CD4-positive, alpha-beta T cell treated with Interleukin-10 for 1 hour (primary cell): Measurements from ENCODE around the gene CPLX3.
A peak's percentile ranks its signal among the peaks of the same experiment; 100 is the strongest.
"Not testable (repeated sequence)": the region's sequence is repeated elsewhere in the genome, so short reads cannot be mapped to it uniquely, and the experiment has no call there.

ENCODE experiments used
- DNase-seq: peaks from one replicate; pipeline ENCODE4 v3.0.0-alpha.2; 2020

CPLX3 gene, protein sequence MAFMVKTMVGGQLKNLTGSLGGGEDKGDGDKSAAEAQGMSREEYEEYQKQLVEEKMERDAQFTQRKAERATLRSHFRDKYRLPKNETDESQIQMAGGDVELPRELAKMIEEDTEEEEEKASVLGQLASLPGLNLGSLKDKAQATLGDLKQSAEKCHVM

DNA sequence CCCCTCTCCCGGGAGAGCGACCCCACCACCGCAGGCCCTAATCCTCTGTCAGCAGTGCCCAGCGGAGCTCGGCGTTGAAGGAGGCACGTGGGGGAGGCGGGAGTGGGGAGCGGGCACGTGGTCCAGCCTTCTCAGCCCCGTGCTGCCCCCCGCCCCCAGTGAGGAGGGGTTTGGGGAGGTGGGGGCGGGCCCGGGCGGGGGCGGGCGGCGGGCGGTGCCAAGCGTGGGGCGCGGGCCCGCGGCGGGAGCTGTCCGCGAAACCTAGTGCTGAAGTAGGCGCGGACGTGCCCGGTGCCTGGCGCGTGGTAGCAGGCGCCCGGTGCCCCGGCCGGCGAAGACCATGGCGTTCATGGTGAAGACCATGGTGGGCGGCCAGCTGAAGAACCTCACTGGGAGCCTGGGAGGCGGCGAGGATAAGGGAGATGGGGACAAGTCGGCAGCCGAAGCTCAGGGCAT is at the start of gene CPLX3:
Gene CPLX3, plus strand, starts transcription at position 264 of the 456 bp plus-strand sequence. Its CDS starts 77 bp downstream, at position 341.
- DNase-seq, result peak; percentile 55

GRCh38 chr15:74776821-74777768 is 49.3 kb upstream of the CPLX3 start:
- DNase-seq, result peak; percentile 83

GRCh38 chr15:74777769-74778598 is 48.4 kb upstream of the CPLX3 start:
- no peak for DNase-seq

GRCh38 chr15:74778599-74778970 is 47.8 kb upstream of the CPLX3 start:
- DNase-seq, result no peak

- DNase-seq, result peak; percentile 21
Observed at GRCh38 chr15:74779162-74779648, 47.2 kb upstream of the CPLX3 start.

GRCh38 chr15:74780523-74781430 is 45.6 kb upstream of the CPLX3 start:
- DNase-seq, result peak; percentile 73

- peak; percentile 84 for DNase-seq
Observed at GRCh38 chr15:74781431-74782258, 44.8 kb upstream of the CPLX3 start, which contains the start of gene CSK. Gene CSK, plus strand, starts transcription at chr15:74782080. Its CDS starts 16,218 bp downstream, at chr15:74798298.

GRCh38 chr15:74782259-74783071 is 44.0 kb upstream of the CPLX3 start:
- peak; percentile 69 for DNase-seq

- peak; percentile 45 for DNase-seq
Observed at GRCh38 chr15:74783072-74783807, 43.2 kb upstream of the CPLX3 start.

GRCh38 chr15:74783808-74784175 is 42.6 kb upstream of the CPLX3 start:
- no peak for DNase-seq

GRCh38 chr15:74784426-74785193 is 41.8 kb upstream of the CPLX3 start:
- peak; percentile 37 for DNase-seq

GRCh38 chr15:74785194-74786032 is 41.0 kb upstream of the CPLX3 start:
- peak; percentile 72 for DNase-seq

DNA sequence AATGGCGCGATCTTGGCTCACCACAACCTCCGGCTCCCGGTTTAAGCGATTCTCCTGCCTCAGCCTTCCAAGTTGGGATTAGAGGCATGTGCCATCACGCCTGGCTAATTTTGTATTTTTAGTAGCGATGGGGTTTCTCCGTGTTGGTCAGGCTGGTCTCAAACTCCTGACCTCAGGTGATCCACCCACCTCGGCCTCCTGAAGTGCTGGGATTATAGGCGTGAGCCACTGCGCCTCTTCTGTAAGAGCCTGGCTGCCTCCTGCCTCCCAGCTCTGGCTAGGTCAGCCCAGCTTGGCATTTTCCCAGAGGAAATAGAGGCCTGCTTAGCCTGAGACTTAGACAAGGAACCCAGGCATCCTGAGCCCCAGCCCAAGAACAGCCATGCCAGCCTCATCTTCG is 40.3 kb upstream of the CPLX3 start:
- DNase-seq, result not testable (repeated sequence)

- peak; percentile 34 for DNase-seq
Observed at GRCh38 chr15:74786551-74787165, 39.8 kb upstream of the CPLX3 start.

DNA sequence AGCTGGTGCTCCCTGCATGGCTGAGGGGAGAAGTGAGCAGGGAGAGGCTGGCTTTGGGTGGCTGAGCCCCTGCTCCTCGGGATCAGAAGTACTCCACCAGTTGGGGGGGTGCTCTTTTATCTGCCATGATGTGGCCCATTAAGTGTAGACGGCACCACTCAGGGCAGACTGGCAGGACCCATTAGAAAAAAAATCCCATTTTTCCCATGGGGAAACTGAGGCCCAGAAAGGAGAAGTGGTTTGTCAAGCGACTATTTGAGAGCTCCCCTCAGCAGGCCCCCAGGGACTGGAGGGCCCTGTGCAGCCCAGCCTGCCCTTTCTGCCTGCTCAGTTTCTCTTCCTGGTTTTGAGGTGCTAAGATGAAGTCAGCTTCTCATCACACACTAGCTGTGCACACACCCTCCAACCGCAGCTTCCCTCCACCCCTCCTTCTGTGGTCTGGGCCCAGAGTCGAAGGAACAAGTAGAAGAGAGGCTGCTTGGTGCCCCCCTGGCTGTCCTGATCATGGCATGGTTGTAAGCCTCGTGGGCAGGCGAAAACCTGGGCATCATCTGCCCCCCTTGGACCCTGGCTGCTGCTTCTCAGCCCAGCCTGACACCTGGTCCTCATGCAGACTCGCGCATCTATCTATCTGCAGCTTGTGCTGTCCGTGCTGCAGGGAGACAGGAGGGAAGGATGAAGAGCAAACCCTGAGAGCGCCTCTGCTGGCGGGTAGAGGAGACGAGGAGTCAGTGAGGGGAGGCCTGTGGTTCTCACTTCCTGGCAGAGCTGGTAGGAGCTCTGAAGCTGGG is 39.0 kb upstream of the CPLX3 start:
- DNase-seq, result peak; percentile 91

- DNase-seq, result peak; percentile 25
Observed at GRCh38 chr15:74788042-74788682, 38.3 kb upstream of the CPLX3 start.
